ENCODE data around the gene NEDD8. TPM values are rescaled to one million over a fixed set of nuclear protein-coding genes. Genes with fewer than 3 reads are reported as not detected.
A peak's percentile ranks its signal among the peaks of the same experiment; 100 is the strongest.

The NEDD8 gene
- total and polyA plus RNA-seq, 4 donors, result 32.3 to 136 (median 78.1) TPM

DNA sequence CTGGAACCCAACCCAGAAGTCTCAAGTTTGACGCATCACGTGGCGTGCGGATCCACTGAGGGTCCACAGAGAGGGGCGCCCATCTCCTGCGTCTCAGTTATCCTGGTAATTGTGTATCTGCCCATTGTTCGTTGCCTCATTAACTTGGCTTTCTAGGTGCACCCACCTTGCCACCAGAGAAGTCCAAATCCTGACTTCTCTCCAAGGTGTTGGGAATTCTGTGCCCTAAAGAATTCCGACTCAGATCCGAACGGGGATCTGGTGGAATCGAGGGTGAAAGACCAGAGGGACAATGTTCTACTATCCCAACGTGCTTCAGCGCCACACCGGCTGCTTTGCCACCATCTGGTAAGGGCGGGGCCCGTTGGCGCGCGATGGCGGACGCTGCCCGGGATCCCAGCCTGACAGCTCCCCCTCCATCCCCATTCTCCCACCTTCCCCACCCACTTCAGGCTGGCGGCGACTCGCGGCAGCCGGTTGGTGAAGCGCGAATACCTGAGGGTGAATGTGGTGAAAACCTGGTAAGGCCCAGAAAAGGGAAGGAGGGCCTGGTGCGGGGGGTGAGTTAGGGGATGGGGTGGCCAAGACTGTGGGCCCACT, 59.8 kb downstream of the NEDD8 start:
- WGBS, result 80% methylated on average over 30 of the region's 30 CpGs
- no peaks in the 10 kb centered on the region for H3K9me3 ChIP-seq (ENCODE audit: control insufficient read depth in 4 of 4, low read length in 3 of 4)
- H3K9ac ChIP-seq (ENCODE audit: low read depth in 1 of 2, low read length in 2 of 2), result no peak overlapping the region
- no peak for DNase-seq (ENCODE audit: low spot score)
- H3K4me1 ChIP-seq (ENCODE audit: control insufficient read depth in 4 of 4, insufficient read depth in 4 of 4, low read length in 3 of 4), result no peaks in the 10 kb centered on the region
- H3K4me3 ChIP-seq (ENCODE audit: low read depth in 1 of 3, low read length in 3 of 3), result no peak overlapping the region
- no peak overlapping the region for H3K27ac ChIP-seq (ENCODE audit: low read depth in 1 of 2, low read length in 2 of 2)
- H3K27me3 ChIP-seq (ENCODE audit: control insufficient read depth in 4 of 4, insufficient read depth in 4 of 4, low read length in 3 of 4), result no peaks in the 10 kb centered on the region
- H3K36me3 ChIP-seq (ENCODE audit: control insufficient read depth in 4 of 4, insufficient read depth in 3 of 4, low read depth in 1 of 4, low read length in 3 of 4), result peaks cover 6 to 39% (median 19%) of the 10 kb centered on the region in 4 donors
- TF ChIP-seq, protein P1, sequence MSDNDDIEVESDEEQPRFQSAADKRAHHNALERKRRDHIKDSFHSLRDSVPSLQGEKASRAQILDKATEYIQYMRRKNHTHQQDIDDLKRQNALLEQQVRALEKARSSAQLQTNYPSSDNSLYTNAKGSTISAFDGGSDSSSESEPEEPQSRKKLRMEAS (IDR thresholded peaks at IDR 0.05), result no peak
- TF ChIP-seq SP1 (IDR thresholded peaks at IDR 0.05) (no peak), ATF3 (IDR thresholded peaks at IDR 0.05) (no peak), YY1 (IDR thresholded peaks at IDR 0.05) (no peak), RAD21 (IDR thresholded peaks at IDR 0.05) (no peak), GABPA (IDR thresholded peaks at IDR 0.05 in 1 of 2, conservative IDR thresholded peaks at IDR 0.05 in 1 of 2) (no peak), HNF4A (conservative IDR thresholded peaks at IDR 0.05) (no peak), ZBTB33 (IDR thresholded peaks at IDR 0.05) (no peak), TAF1 (conservative IDR thresholded peaks at IDR 0.05) (no peak)
- TF ChIP-seq, protein P2, sequence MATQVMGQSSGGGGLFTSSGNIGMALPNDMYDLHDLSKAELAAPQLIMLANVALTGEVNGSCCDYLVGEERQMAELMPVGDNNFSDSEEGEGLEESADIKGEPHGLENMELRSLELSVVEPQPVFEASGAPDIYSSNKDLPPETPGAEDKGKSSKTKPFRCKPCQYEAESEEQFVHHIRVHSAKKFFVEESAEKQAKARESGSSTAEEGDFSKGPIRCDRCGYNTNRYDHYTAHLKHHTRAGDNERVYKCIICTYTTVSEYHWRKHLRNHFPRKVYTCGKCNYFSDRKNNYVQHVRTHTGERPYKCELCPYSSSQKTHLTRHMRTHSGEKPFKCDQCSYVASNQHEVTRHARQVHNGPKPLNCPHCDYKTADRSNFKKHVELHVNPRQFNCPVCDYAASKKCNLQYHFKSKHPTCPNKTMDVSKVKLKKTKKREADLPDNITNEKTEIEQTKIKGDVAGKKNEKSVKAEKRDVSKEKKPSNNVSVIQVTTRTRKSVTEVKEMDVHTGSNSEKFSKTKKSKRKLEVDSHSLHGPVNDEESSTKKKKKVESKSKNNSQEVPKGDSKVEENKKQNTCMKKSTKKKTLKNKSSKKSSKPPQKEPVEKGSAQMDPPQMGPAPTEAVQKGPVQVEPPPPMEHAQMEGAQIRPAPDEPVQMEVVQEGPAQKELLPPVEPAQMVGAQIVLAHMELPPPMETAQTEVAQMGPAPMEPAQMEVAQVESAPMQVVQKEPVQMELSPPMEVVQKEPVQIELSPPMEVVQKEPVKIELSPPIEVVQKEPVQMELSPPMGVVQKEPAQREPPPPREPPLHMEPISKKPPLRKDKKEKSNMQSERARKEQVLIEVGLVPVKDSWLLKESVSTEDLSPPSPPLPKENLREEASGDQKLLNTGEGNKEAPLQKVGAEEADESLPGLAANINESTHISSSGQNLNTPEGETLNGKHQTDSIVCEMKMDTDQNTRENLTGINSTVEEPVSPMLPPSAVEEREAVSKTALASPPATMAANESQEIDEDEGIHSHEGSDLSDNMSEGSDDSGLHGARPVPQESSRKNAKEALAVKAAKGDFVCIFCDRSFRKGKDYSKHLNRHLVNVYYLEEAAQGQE (IDR thresholded peaks at IDR 0.05), result no peak
- TF ChIP-seq, protein P3, sequence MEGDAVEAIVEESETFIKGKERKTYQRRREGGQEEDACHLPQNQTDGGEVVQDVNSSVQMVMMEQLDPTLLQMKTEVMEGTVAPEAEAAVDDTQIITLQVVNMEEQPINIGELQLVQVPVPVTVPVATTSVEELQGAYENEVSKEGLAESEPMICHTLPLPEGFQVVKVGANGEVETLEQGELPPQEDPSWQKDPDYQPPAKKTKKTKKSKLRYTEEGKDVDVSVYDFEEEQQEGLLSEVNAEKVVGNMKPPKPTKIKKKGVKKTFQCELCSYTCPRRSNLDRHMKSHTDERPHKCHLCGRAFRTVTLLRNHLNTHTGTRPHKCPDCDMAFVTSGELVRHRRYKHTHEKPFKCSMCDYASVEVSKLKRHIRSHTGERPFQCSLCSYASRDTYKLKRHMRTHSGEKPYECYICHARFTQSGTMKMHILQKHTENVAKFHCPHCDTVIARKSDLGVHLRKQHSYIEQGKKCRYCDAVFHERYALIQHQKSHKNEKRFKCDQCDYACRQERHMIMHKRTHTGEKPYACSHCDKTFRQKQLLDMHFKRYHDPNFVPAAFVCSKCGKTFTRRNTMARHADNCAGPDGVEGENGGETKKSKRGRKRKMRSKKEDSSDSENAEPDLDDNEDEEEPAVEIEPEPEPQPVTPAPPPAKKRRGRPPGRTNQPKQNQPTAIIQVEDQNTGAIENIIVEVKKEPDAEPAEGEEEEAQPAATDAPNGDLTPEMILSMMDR (IDR thresholded peaks at IDR 0.05; ENCODE audit: low read depth, low read length, missing input control), result no peak

DNA sequence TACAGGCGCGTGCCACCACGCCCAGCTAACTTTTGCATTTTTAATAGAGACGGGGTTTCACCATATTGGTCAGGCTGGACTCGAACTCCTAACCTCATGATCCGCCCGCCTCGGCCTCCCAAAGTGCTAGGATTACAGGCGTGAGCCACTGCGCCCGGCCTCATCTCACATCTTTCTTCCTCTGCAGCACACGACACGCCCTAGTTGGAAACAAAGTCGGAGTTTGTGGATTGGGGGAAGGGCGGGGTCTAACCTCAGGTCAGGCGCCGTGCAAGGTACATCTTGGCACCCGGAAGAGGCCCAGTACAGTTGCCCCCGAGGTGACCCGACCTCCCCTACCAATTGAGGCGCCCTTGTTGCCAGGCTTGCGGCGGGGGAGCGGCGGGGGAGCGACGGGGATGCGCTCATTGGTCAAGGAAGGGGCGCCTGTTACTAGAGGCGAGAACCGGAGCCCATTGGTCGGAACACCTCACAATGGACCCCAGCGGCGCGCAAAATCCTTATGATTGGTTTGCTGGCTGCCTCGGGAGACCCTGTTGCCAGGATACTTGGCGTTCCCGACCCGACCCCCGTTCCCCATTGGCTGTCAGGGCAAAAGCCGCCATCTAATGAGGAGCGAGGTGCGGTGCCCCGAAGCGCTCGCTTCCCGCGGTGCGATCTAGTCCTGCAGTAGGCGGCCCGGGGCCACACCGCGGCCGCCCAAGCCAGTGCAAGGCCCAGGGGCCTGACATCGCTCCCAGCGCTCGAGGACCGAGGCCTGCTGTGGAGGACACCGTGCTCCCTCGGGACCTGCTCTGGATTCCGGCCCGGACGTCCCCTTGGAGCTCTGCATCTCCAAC, 60.5 kb downstream of the NEDD8 start, which contains the start of gene REC8:
TSS of gene REC8 (plus strand) at position 659 of the 839 bp plus-strand sequence. CDS start 473 bp downstream, outside the sequence.
- 61% methylated on average over 63 of the region's 63 CpGs for WGBS
- Histone ChIP-seq H3K9me3 (ENCODE audit: control insufficient read depth in 4 of 4, low read length in 3 of 4) (no peaks in the 10 kb centered on the region), H3K9ac (ENCODE audit: low read depth in 1 of 2, low read length in 2 of 2) (no peak within 1 kb of the TSS), H3K27ac (ENCODE audit: low read depth in 1 of 2, low read length in 2 of 2) (peak within 1 kb of the TSS in 1 of 2 donors; percentile 17), H3K36me3 (ENCODE audit: control insufficient read depth in 4 of 4, insufficient read depth in 3 of 4, low read depth in 1 of 4, low read length in 3 of 4) (peaks cover 3 to 36% (median 17%) of the 10 kb centered on the region in 4 donors), H3K27me3 (ENCODE audit: control insufficient read depth in 4 of 4, insufficient read depth in 4 of 4, low read length in 3 of 4) (no peaks in the 10 kb centered on the region), H3K4me1 (ENCODE audit: control insufficient read depth in 4 of 4, insufficient read depth in 4 of 4, low read length in 3 of 4) (no peaks in the 10 kb centered on the region), H3K4me3 (ENCODE audit: low read depth in 1 of 3, low read length in 3 of 3) (no peak within 1 kb of the TSS)
- TF ChIP-seq SP1 (IDR thresholded peaks at IDR 0.05) (peak; percentile 47), RXRA (IDR thresholded peaks at IDR 0.05) (peak in 1 of 2 donors; percentile 38), NR2F2 (IDR thresholded peaks at IDR 0.05) (peak; percentile 45)
- TF ChIP-seq, protein P2 (IDR thresholded peaks at IDR 0.05), result no peak
- DNase-seq (ENCODE audit: low spot score), result peak; percentile 66
